ENCODE results near the gene FBLN1. TPM values are rescaled to one million over a fixed set of nuclear protein-coding genes. Genes with fewer than 3 reads are reported as not detected.

FBLN1 gene
- polyA plus RNA-seq, 1 donor from 2014 or later, result 3.4 TPM

DNA sequence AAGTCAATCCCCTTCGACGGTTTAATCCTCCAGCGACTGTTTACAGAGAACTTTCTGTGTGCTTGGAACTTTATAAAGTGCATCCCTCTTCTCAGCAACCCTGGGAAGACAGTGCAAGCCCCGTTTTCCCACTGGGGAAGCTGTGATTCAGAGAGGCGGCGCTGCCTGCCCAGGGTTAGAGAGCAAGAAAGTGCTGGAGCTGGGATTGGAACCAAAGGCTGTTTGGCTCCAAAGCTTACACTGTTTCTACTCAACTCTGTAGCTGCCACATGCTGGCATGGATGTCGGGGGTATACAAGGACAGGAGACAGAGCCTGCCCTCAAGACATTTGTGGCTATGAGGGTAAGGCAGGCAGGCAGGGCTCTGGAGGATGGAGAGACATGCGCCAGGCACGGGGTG is 13.0 kb downstream of the FBLN1 start:
- Histone ChIP-seq H3K27ac (ENCODE audit: low read length) (no peak overlapping the region), H3K9ac (ENCODE audit: low read length) (no peak overlapping the region), H2AFZ (ENCODE audit: low read depth, low read length) (no peak overlapping the region), H3K36me3 (ENCODE audit: insufficient read depth, low read length) (no peaks in the 10 kb centered on the region), H3K4me3 (ENCODE audit: low read length) (no peak overlapping the region), H3K27me3 (ENCODE audit: insufficient read depth, low read depth, low read length) (no peaks in the 10 kb centered on the region), H3K9me3 (ENCODE audit: low read length) (no peaks in the 10 kb centered on the region), H3F3A (ENCODE audit: insufficient read depth, low read length, poor library complexity, severe bottlenecking) (no peaks in the 10 kb centered on the region), H3K4me2 (ENCODE audit: low read length) (no peak overlapping the region), H3K79me2 (replicated peaks; ENCODE audit: insufficient read depth, low read length) (peaks cover 8% of the 10 kb centered on the region), H4K20me1 (ENCODE audit: insufficient read depth) (no peaks in the 10 kb centered on the region), H3K9me2 (ENCODE audit: insufficient read depth, low read length) (no peaks in the 10 kb centered on the region)
- TF ChIP-seq TAF1 (IDR thresholded peaks at IDR 0.05; ENCODE audit: low read depth), result no peak
- TF ChIP-seq POLR2AphosphoS5 (IDR thresholded peaks at IDR 0.05), result no peak
- TF ChIP-seq RAD21 (conservative IDR thresholded peaks at IDR 0.05), result no peak
- TF ChIP-seq, protein P1, sequence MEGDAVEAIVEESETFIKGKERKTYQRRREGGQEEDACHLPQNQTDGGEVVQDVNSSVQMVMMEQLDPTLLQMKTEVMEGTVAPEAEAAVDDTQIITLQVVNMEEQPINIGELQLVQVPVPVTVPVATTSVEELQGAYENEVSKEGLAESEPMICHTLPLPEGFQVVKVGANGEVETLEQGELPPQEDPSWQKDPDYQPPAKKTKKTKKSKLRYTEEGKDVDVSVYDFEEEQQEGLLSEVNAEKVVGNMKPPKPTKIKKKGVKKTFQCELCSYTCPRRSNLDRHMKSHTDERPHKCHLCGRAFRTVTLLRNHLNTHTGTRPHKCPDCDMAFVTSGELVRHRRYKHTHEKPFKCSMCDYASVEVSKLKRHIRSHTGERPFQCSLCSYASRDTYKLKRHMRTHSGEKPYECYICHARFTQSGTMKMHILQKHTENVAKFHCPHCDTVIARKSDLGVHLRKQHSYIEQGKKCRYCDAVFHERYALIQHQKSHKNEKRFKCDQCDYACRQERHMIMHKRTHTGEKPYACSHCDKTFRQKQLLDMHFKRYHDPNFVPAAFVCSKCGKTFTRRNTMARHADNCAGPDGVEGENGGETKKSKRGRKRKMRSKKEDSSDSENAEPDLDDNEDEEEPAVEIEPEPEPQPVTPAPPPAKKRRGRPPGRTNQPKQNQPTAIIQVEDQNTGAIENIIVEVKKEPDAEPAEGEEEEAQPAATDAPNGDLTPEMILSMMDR (IDR thresholded peaks at IDR 0.05; ENCODE audit: poor library complexity, severe bottlenecking), result no peak
- no peak for TF ChIP-seq EZH2 (IDR thresholded peaks at IDR 0.05; ENCODE audit: borderline replicate concordance, insufficient read depth, low read length, poor library complexity, severe bottlenecking)

DNA sequence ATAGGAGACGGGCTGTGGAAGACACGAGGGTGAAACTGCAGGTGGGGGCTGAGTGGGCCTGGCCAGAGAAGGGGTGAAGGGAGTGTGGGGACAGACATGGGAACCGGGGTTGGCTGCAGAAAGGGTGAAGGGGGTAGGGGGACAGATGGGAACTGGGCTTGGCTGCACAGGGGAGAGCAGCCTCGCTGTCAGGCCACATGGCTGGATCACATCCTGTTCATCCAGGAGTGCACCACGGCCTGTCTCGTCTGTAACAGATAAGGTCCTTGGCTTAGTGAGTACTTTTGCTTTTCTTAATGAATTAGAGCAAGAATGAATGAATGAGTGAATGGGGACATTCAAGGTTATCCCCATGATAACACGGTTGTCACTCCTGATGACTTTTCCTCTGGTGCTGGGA is 13.5 kb downstream of the FBLN1 start:
- Histone ChIP-seq H3K79me2 (replicated peaks; ENCODE audit: insufficient read depth, low read length) (peaks cover 6% of the 10 kb centered on the region), H3K4me3 (ENCODE audit: low read length) (no peak overlapping the region), H3K9me2 (ENCODE audit: insufficient read depth, low read length) (no peaks in the 10 kb centered on the region), H2AFZ (ENCODE audit: low read depth, low read length) (no peak overlapping the region), H3F3A (ENCODE audit: insufficient read depth, low read length, poor library complexity, severe bottlenecking) (no peaks in the 10 kb centered on the region), H3K36me3 (ENCODE audit: insufficient read depth, low read length) (no peaks in the 10 kb centered on the region), H3K9me3 (ENCODE audit: low read length) (no peaks in the 10 kb centered on the region), H3K4me2 (ENCODE audit: low read length) (no peak overlapping the region), H3K9ac (ENCODE audit: low read length) (no peak overlapping the region), H4K20me1 (ENCODE audit: insufficient read depth) (no peaks in the 10 kb centered on the region), H3K27ac (ENCODE audit: low read length) (no peak overlapping the region), H3K27me3 (ENCODE audit: insufficient read depth, low read depth, low read length) (no peaks in the 10 kb centered on the region)
- TF ChIP-seq, protein P2, sequence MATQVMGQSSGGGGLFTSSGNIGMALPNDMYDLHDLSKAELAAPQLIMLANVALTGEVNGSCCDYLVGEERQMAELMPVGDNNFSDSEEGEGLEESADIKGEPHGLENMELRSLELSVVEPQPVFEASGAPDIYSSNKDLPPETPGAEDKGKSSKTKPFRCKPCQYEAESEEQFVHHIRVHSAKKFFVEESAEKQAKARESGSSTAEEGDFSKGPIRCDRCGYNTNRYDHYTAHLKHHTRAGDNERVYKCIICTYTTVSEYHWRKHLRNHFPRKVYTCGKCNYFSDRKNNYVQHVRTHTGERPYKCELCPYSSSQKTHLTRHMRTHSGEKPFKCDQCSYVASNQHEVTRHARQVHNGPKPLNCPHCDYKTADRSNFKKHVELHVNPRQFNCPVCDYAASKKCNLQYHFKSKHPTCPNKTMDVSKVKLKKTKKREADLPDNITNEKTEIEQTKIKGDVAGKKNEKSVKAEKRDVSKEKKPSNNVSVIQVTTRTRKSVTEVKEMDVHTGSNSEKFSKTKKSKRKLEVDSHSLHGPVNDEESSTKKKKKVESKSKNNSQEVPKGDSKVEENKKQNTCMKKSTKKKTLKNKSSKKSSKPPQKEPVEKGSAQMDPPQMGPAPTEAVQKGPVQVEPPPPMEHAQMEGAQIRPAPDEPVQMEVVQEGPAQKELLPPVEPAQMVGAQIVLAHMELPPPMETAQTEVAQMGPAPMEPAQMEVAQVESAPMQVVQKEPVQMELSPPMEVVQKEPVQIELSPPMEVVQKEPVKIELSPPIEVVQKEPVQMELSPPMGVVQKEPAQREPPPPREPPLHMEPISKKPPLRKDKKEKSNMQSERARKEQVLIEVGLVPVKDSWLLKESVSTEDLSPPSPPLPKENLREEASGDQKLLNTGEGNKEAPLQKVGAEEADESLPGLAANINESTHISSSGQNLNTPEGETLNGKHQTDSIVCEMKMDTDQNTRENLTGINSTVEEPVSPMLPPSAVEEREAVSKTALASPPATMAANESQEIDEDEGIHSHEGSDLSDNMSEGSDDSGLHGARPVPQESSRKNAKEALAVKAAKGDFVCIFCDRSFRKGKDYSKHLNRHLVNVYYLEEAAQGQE (IDR thresholded peaks at IDR 0.05; ENCODE audit: borderline replicate concordance), result no peak
- TF ChIP-seq, protein P1 (IDR thresholded peaks at IDR 0.05; ENCODE audit: poor library complexity, severe bottlenecking), result no peak
- TF ChIP-seq EZH2 (IDR thresholded peaks at IDR 0.05; ENCODE audit: borderline replicate concordance, insufficient read depth, low read length, poor library complexity, severe bottlenecking), result no peak
- TF ChIP-seq EP300 (conservative IDR thresholded peaks at IDR 0.05; ENCODE audit: poor library complexity, severe bottlenecking), result no peak

Measured in neural cell (in vitro differentiated cells).